Measurements from ENCODE around the gene HMGCR.

DNA sequence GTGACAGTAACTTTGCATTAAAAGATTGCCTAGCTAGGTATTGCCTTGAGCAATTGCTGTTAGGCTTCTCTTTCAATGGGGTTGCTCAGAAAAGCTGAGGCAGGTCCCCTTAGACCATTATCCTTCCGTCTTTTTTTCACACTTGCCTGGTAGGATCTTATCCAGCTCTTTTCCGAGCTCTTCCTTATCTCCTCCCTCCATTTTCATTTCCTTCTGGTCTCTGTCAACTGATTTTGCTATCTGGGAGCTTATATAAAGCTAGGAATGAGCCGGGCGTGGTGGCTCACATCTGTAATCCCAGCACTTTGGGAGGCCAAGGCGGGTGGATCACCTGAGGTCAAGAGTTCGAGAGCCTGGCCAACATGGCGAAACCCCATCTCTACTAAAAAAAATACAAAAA lies 6.6 kb upstream of the HMGCR start:
- TF ChIP-seq CTCF (IDR thresholded peaks at IDR 0.05; ENCODE audit: extremely low read depth in 1 of 2, insufficient read depth in 1 of 2, low read depth in 1 of 2, low read length in 2 of 2) (no peak), FOS (IDR thresholded peaks at IDR 0.05; ENCODE audit: borderline replicate concordance, insufficient read depth, low read length) (no peak), POLR2A (IDR thresholded peaks at IDR 0.05; ENCODE audit: low read depth, low read length) (no peak), POLR2AphosphoS5 (IDR thresholded peaks at IDR 0.05; ENCODE audit: insufficient read depth, low read depth, low read length) (no peak), MYC (IDR thresholded peaks at IDR 0.05; ENCODE audit: low read depth, low read length) (no peak), JUN (IDR thresholded peaks at IDR 0.05; ENCODE audit: borderline replicate concordance, insufficient read depth, insufficient read length, low read depth) (no peak), EZH2 (IDR thresholded peaks at IDR 0.05; ENCODE audit: borderline replicate concordance, low read depth, low read length, severe bottlenecking) (no peak)

All from endothelial cell of umbilical vein (primary cell).